Liver (tissue), 9 donors: ENCODE results near the gene KLK12. TPM values are rescaled to one million over a fixed set of nuclear protein-coding genes. Genes with fewer than 3 reads are reported as not detected.
A peak's percentile ranks its signal among the peaks of the same experiment; 100 is the strongest.

ENCODE experiments used
- DNase-seq: peaks from one replicate; pipeline ENCODE4 v3.0.0-alpha.2; 2017; ENCODE audit warnings: low spot score
- H3K27ac ChIP-seq, 2 donors: one replicate each; pipeline ENCODE4 v1.7.0; 2013; ENCODE audit warnings: inconsistent platforms in 2 of 2, low read length in 2 of 2, control low read depth in 1 of 2, low read depth in 1 of 2, mild to moderate bottlenecking in 1 of 2
- H3K27me3 ChIP-seq, 4 donors: one replicate each; pipeline versions ENCODE4 v1.6.1 to v1.7.0; 2013; ENCODE audit warnings: low read length in 3 of 4, inconsistent platforms in 1 of 4, mild to moderate bottlenecking in 1 of 4, moderate library complexity in 1 of 4; ENCODE audit not compliant: control insufficient read depth in 4 of 4, insufficient read depth in 4 of 4
- H3K36me3 ChIP-seq, 4 donors: one replicate each; pipeline versions ENCODE4 v1.6.1 to v1.7.0; 2013; ENCODE audit warnings: low read length in 3 of 4, mild to moderate bottlenecking in 3 of 4, low read depth in 1 of 4, moderate library complexity in 1 of 4; ENCODE audit not compliant: control insufficient read depth in 4 of 4, insufficient read depth in 3 of 4
- H3K4me1 ChIP-seq, 4 donors: one replicate each; pipeline versions ENCODE4 v1.6.1 to v1.7.0; 2013; ENCODE audit warnings: low read length in 3 of 4, mild to moderate bottlenecking in 3 of 4, moderate library complexity in 1 of 4; ENCODE audit not compliant: control insufficient read depth in 4 of 4, insufficient read depth in 4 of 4
- H3K4me3 ChIP-seq, 3 donors: one replicate each; pipeline versions ENCODE4 v1.6.1 to v1.7.0; 2013; ENCODE audit warnings: low read length in 3 of 3, control low read depth in 1 of 3, low read depth in 1 of 3, mild to moderate bottlenecking in 1 of 3
- H3K9ac ChIP-seq, 2 donors: one replicate each; pipeline ENCODE4 v1.7.0; 2013; ENCODE audit warnings: low read length in 2 of 2, mild to moderate bottlenecking in 2 of 2, moderate library complexity in 2 of 2, control low read depth in 1 of 2, low read depth in 1 of 2
- H3K9me3 ChIP-seq, 4 donors: one replicate each; pipeline versions ENCODE4 v1.6.1 to v1.7.0; 2013; ENCODE audit warnings: low read length in 3 of 4; ENCODE audit not compliant: control insufficient read depth in 4 of 4
- CTCF ChIP-seq: fragments of 150-350 bp; IDR thresholded peaks from 2 replicates; pipeline ENCODE4 v1.5.1; 2017; ENCODE audit warnings: improper control_type of control experiment, low read depth, low read length; ENCODE audit not compliant: missing input control
- EGR1 ChIP-seq, 2 donors: IDR thresholded peaks; 2 replicates each; pipeline ENCODE4 v1.6.1; 2016 to 2018; ENCODE audit warnings: antibody characterized with exemption in 2 of 2, low read depth in 2 of 2
- FOXA1 ChIP-seq: IDR thresholded peaks from 2 replicates; pipeline ENCODE4 v1.6.1; 2016; ENCODE audit warnings: antibody characterized with exemption
- FOXA2 ChIP-seq: IDR thresholded peaks from 2 replicates; pipeline ENCODE4 v1.6.1; 2016; ENCODE audit warnings: antibody characterized with exemption
- HNF4G ChIP-seq: IDR thresholded peaks from 2 replicates; pipeline ENCODE4 v1.6.1; 2016; ENCODE audit warnings: antibody characterized with exemption
- RAD21 ChIP-seq, 2 donors: IDR thresholded peaks; 2 replicates each; pipeline ENCODE4 v1.6.1; 2016; ENCODE audit warnings: antibody characterized with exemption in 2 of 2, mild to moderate bottlenecking in 2 of 2
- REST ChIP-seq: IDR thresholded peaks from 2 replicates; pipeline ENCODE4 v1.6.1; 2016; ENCODE audit warnings: antibody characterized with exemption, mild to moderate bottlenecking
- RXRA ChIP-seq, 2 donors: IDR thresholded peaks; 2 replicates each; pipeline ENCODE4 v1.6.1; 2017 to 2018; ENCODE audit warnings: antibody characterized with exemption in 2 of 2, mild to moderate bottlenecking in 1 of 2
- SP1 ChIP-seq: IDR thresholded peaks from 2 replicates; pipeline ENCODE4 v1.6.1; 2018; ENCODE audit warnings: antibody characterized with exemption, mild to moderate bottlenecking
- WGBS: extraction: QIAGEN DNeasy Blood & Tissue Kit; methylation state at CpG from one replicate; pipeline ENCODE4 v1.1.7; 2013; 5-methylcytosine and 5-hydroxymethylcytosine counted together
- polyA plus RNA-seq, 2 donors: library from polyadenylated mRNA; stranded (reverse) in 1 of 2; unstranded in 1 of 2; fragments of 200-250 nt in 1 of 2; fragments of >200 nt in 1 of 2; fragmentation: Nextera tagmentation in 1 of 2; extraction: Ambion mirVana in 1 of 2; gene quantifications; one replicate each; pipeline versions ENCODE4 v1.2.1 to v1.2.3, GENCODE V29; 2013 to 2015
- total RNA-seq, 2 donors: library from RNA; depleted of rRNA; stranded (reverse); fragments of >200 nt; gene quantifications; one replicate each; pipeline ENCODE4 v1.2.3, GENCODE V29; 2014
- donor health status: healthy.
- donor health status: healthy.
- donor health status: healthy.
- donor health status: healthy.
- donor health status: healthy.

The KLK12 gene
- total and polyA plus RNA-seq, 4 donors: not detected

GRCh38 chr19:51018745-51019543, 15.9 kb downstream of the KLK12 start:
- Histone ChIP-seq H3K27ac (no peak overlapping the region), H3K27me3 (peaks cover 0 to 4% (median 3%) of the 10 kb centered on the region in 4 donors), H3K9ac (no peak overlapping the region), H3K36me3 (no peaks in the 10 kb centered on the region), H3K4me1 (peaks cover 0 to 13% (median 5%) of the 10 kb centered on the region in 4 donors), H3K4me3 (peak overlapping the region in 1 of 3 donors; percentile 27), H3K9me3 (no peaks in the 10 kb centered on the region)
- TF ChIP-seq FOXA1 (no peak), REST (no peak), RXRA (IDR thresholded peaks at IDR 0.05) (no peak), HNF4G (no peak), SP1 (no peak), FOXA2 (no peak)
- no peak for DNase-seq
- WGBS: 3% methylated on average over 68 of the region's 68 CpGs

GRCh38 chr19:51016798-51017683, 17.8 kb downstream of the KLK12 start:
- Histone ChIP-seq H3K9me3 (no peaks in the 10 kb centered on the region), H3K9ac (no peak overlapping the region), H3K27ac (no peak overlapping the region), H3K36me3 (no peaks in the 10 kb centered on the region), H3K4me3 (no peak overlapping the region), H3K4me1 (peaks cover 0 to 13% (median 5%) of the 10 kb centered on the region in 4 donors), H3K27me3 (peaks cover 0 to 4% (median 3%) of the 10 kb centered on the region in 4 donors)
- peak in 1 of 2 donors; percentile 19 for TF ChIP-seq RAD21 (IDR thresholded peaks at IDR 0.05)
- TF ChIP-seq CTCF: peak; percentile 42
- TF ChIP-seq HNF4G: no peak
- no peak for TF ChIP-seq EGR1 (IDR thresholded peaks at IDR 0.05; ENCODE audit: low read depth in 2 of 2)
- no peak for TF ChIP-seq SP1
- 3% methylated on average over 68 of the region's 68 CpGs for WGBS
- DNase-seq: peak; percentile 64
